CD14-positive monocyte (primary cell): ENCODE measurements around the gene XAGE3. TPM values are rescaled to one million over a fixed set of nuclear protein-coding genes. Genes with fewer than 3 reads are reported as not detected.
"Not testable (repeated sequence)": the region's sequence is repeated elsewhere in the genome, so short reads cannot be mapped to it uniquely, and the experiment has no call there.

Experiments used
- DNase-seq, 3 donors: peaks; one replicate each; pipeline ENCODE4 v3.0.0-alpha.2; 2011 to 2022
- H2AFZ ChIP-seq: 2 replicates; pipeline ENCODE4 v1.6.0; 2012; ENCODE audit warnings: mild to moderate bottlenecking, low read depth, low read length, inconsistent platforms; ENCODE audit not compliant: insufficient read depth, poor library complexity, severe bottlenecking
- H3K27ac ChIP-seq, 2 donors: 1 replicate in 1 of 2; 2 replicates in 1 of 2; pipeline ENCODE4 v1.5.1; 2012 to 2013; ENCODE audit warnings: low read length in 2 of 2, control low read depth in 1 of 2, inconsistent platforms in 1 of 2, low read depth in 1 of 2, mild to moderate bottlenecking in 1 of 2
- H3K27me3 ChIP-seq, 2 donors: one replicate each; pipeline versions ENCODE4 v1.6.0 to v1.6.1; 2011 to 2013; ENCODE audit warnings: low read length in 2 of 2; ENCODE audit not compliant: control insufficient read depth in 2 of 2, insufficient read depth in 2 of 2
- H3K36me3 ChIP-seq, 2 donors: replicated peaks in 1 of 2; 1 replicate in 1 of 2; 2 replicates in 1 of 2; pipeline versions ENCODE4 v1.5.1 to v1.6.1; 2012 to 2013; ENCODE audit warnings: low read length in 2 of 2, control low read depth in 1 of 2, inconsistent platforms in 1 of 2, mild to moderate bottlenecking in 1 of 2; ENCODE audit not compliant: insufficient read depth in 2 of 2, control insufficient read depth in 1 of 2
- H3K4me1 ChIP-seq, 2 donors: 1 replicate in 1 of 2; 2 replicates in 1 of 2; pipeline versions ENCODE4 v1.5.1 to v1.6.1; 2012 to 2013; ENCODE audit warnings: low read length in 2 of 2, control low read depth in 1 of 2, inconsistent platforms in 1 of 2, mild to moderate bottlenecking in 1 of 2, moderate library complexity in 1 of 2; ENCODE audit not compliant: insufficient read depth in 2 of 2, control insufficient read depth in 1 of 2
- H3K4me2 ChIP-seq: replicated peaks from 2 replicates; pipeline ENCODE3; 2012; ENCODE audit warnings: low read length, moderate library complexity, mild to moderate bottlenecking; ENCODE audit not compliant: poor library complexity, severe bottlenecking; ENCODE audit errors: extremely low read depth
- H3K4me3 ChIP-seq, 3 experiments: fragments of 200-600 bp in 1 of 3; sonication (generic) in 1 of 3; replicated peaks in 1 of 3; 1 replicate in 2 of 3; 2 replicates in 1 of 3; pipeline ENCODE4 v1.5.1; 2011 to 2013; ENCODE audit warnings: low read length in 3 of 3, mild to moderate bottlenecking in 3 of 3, control low read depth in 2 of 3, low read depth in 2 of 3, inconsistent platforms in 1 of 3, moderate library complexity in 1 of 3
- H3K79me2 ChIP-seq: 2 replicates; pipeline ENCODE4 v1.6.0; 2012; ENCODE audit warnings: mild to moderate bottlenecking, control low read depth, inconsistent platforms, low read length, moderate library complexity; ENCODE audit not compliant: insufficient read depth
- H3K9ac ChIP-seq: 2 replicates; pipeline ENCODE4 v1.6.0; 2017; ENCODE audit warnings: low read length, mild to moderate bottlenecking; ENCODE audit not compliant: insufficient read depth, poor library complexity, severe bottlenecking
- H3K9me3 ChIP-seq, 2 donors: replicated peaks in 1 of 2; 1 replicate in 1 of 2; 2 replicates in 1 of 2; pipeline versions ENCODE4 v1.5.1 to v1.6.1; 2012 to 2013; ENCODE audit warnings: low read length in 2 of 2, control low read depth in 1 of 2; ENCODE audit not compliant: control insufficient read depth in 1 of 2, insufficient read depth in 1 of 2
- H4K20me1 ChIP-seq: 2 replicates; pipeline ENCODE4 v1.6.0; 2012; ENCODE audit warnings: mild to moderate bottlenecking, low read length, control low read depth, moderate library complexity; ENCODE audit not compliant: insufficient read depth
- H3K27ac Mint-ChIP-seq, 7 donors: one replicate each; pipeline ENCODE4 v1.8.0; 2020; ENCODE audit warnings: mild to moderate bottlenecking in 7 of 7, mixed read lengths in 7 of 7, moderate library complexity in 6 of 7, inconsistent platforms in 2 of 7
- H3K27me3 Mint-ChIP-seq, 3 donors: one replicate each; pipeline ENCODE4 v1.8.0; 2021 to 2022; ENCODE audit warnings: low read depth in 3 of 3, mild to moderate bottlenecking in 3 of 3, mixed read lengths in 3 of 3, moderate library complexity in 3 of 3, inconsistent platforms in 1 of 3
- H3K36me3 Mint-ChIP-seq, 2 donors: one replicate each; pipeline ENCODE4 v1.8.0; 2020; ENCODE audit warnings: mixed read lengths in 2 of 2, inconsistent platforms in 1 of 2, mild to moderate bottlenecking in 1 of 2
- H3K4me1 Mint-ChIP-seq: one replicate; pipeline ENCODE4 v1.8.0; 2020; ENCODE audit warnings: mild to moderate bottlenecking, mixed read lengths
- H3K4me3 Mint-ChIP-seq, 2 donors: one replicate each; pipeline ENCODE4 v1.8.0; 2020; ENCODE audit warnings: mild to moderate bottlenecking in 2 of 2, mixed read lengths in 2 of 2, moderate library complexity in 1 of 2
- H3K9me3 Mint-ChIP-seq, 7 donors: one replicate each; pipeline ENCODE4 v1.8.0; 2020 to 2022; ENCODE audit warnings: mixed read lengths in 7 of 7, mild to moderate bottlenecking in 6 of 7, moderate library complexity in 6 of 7, inconsistent platforms in 2 of 7
- WGBS: methylation state at CpG from one replicate; pipeline ENCODE4 v1.1.5; 2013; ENCODE audit warnings: missing lambda C conversion rate; ENCODE audit not compliant: insufficient coverage; 5-methylcytosine and 5-hydroxymethylcytosine counted together
- intact Hi-C, 2 donors: fragments of 100-400 bp; cut with micrococcal nuclease; formaldehyde crosslinking; loops; one replicate each; pipeline versions ENCODE4 v1.15.0 to v1.15.1; 2023
- polyA plus RNA-seq, 3 donors: library from polyadenylated mRNA; depleted of rRNA in 1 of 3; unstranded in 2 of 3; stranded (reverse) in 1 of 3; fragments of 300-500 nt in 2 of 3; fragments of >200 nt in 1 of 3; fragmentation: Illumina TruSeq in 2 of 3; gene quantifications; 1 replicate in 2 of 3; 2 replicates in 1 of 3; pipeline ENCODE4 v1.2.3, GENCODE V29; 2012 to 2021
- TF ChIP-seq, protein P1 (sequence below): fragments of 200-600 bp; IDR thresholded peaks from one replicate; pipeline ENCODE4 v1.8.0; 2022; ENCODE audit warnings: antibody characterized with exemption, mild to moderate bottlenecking

Gene XAGE3
- polyA plus RNA-seq, 3 donors, result not detected

DNA sequence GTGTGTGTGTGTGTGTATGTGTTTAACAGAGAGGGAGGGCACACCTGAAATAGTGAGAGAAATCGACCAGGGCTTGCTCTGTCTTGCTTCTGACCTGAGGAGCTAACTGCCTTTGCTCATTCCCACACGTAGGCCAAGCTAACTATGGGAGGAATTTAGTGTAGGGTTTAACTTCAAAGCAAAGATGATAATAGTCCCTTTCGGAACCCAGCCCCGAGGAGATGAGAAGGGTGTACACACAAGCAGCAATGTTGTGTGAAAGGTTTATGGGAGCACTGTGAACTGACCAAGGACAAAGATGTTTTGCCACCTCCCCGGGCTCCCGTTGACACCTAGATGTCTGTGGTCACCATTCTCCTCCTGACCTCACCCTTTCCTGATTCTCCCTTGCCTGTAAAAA lies 8.5 kb upstream of the XAGE3 start:
- H3K36me3 ChIP-seq, DNase-seq, H3K4me3 ChIP-seq, H3K9ac ChIP-seq, H3K27me3 ChIP-seq, H3K4me2 ChIP-seq, H3K4me3 Mint-ChIP-seq, intact Hi-C loops, H2AFZ ChIP-seq, H3K79me2 ChIP-seq, H3K9me3 Mint-ChIP-seq, H3K27ac Mint-ChIP-seq, H3K36me3 Mint-ChIP-seq, H3K9me3 ChIP-seq, H4K20me1 ChIP-seq, H3K4me1 ChIP-seq, H3K27ac ChIP-seq, H3K4me1 Mint-ChIP-seq: not testable (repeated sequence)
- no CpG with 5 or more reads among the region's 6 CpGs for WGBS
- H3K27me3 Mint-ChIP-seq, result peaks cover 3 to 16% (median 5%) of the 10 kb centered on the region in 3 donors

DNA sequence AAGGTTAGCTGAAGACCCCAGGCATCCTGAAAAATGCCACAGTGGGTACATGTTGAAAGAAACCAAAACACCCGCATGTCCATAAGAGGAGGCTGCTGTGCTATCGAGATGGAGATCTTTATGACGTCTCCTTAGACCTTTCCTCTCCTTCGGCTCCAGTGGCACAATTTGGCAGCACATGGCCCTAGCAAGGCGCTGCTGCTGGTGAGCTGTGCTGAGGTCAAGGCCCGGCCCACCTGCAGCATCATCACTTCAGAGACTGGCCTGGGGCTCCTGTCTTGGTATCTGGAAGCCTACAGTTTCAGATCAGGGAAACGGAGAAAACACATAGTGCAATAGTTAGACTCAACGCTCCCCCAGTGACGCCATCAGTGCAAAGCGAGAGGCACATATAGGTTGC lies 7.6 kb upstream of the XAGE3 start:
- H4K20me1 ChIP-seq, H3K27ac ChIP-seq, H2AFZ ChIP-seq, H3K4me1 Mint-ChIP-seq, H3K36me3 ChIP-seq, H3K9me3 ChIP-seq, H3K4me1 ChIP-seq, DNase-seq, H3K27me3 ChIP-seq, H3K4me2 ChIP-seq, H3K4me3 ChIP-seq, H3K27ac Mint-ChIP-seq, H3K4me3 Mint-ChIP-seq, H3K9ac ChIP-seq, intact Hi-C loops, H3K36me3 Mint-ChIP-seq, H3K9me3 Mint-ChIP-seq, H3K79me2 ChIP-seq: not testable (repeated sequence)
- H3K27me3 Mint-ChIP-seq, result peaks cover 3 to 16% (median 5%) of the 10 kb centered on the region in 3 donors
- no CpG with 5 or more reads among the region's 10 CpGs for WGBS

DNA sequence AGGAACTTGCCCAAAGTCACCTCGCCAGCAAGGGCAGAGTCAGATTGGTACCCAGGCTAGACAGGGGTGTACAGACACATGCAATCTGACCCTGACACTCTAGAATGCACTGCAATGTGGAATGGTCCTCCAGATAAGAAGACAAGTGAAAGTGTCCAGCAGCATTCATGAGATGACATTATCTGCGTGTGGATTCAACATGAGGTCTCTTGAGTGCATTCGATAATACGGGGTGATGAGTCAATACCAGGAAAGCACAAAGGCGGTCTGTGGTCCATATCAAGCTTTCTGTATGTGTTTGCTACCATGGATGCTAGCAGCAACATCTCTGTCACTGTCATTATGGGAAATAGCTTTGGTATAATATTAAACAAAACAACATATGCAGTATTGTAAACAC lies 6.8 kb upstream of the XAGE3 start:
- no peaks in the 10 kb centered on the region for H3K9me3 ChIP-seq
- no peaks in the 10 kb centered on the region for H3K79me2 ChIP-seq
- intact Hi-C loops, result no loop called here
- 100% methylated on average over 2 of the region's 5 CpGs for whole genome bisulfite sequencing
- H3K9ac ChIP-seq, result no peak overlapping the region
- no peaks in the 10 kb centered on the region for H4K20me1 ChIP-seq
- Mint-ChIP-seq H3K27ac (no peak overlapping the region), H3K36me3 (no peaks in the 10 kb centered on the region), H3K9me3 (peaks cover 0 to 1% (median 0%) of the 10 kb centered on the region in 7 donors), H3K27me3 (peaks cover 3 to 19% (median 5%) of the 10 kb centered on the region in 3 donors), H3K4me1 (no peaks in the 10 kb centered on the region), H3K4me3 (no peak overlapping the region)
- peaks cover 0 to 4% of the 10 kb centered on the region in 2 donors for H3K27me3 ChIP-seq
- no peak overlapping the region for H3K4me3 ChIP-seq
- no peak overlapping the region for H2AFZ ChIP-seq
- H3K4me2 ChIP-seq, result no peak overlapping the region
- no peaks in the 10 kb centered on the region for H3K4me1 ChIP-seq
- TF ChIP-seq, protein P1, sequence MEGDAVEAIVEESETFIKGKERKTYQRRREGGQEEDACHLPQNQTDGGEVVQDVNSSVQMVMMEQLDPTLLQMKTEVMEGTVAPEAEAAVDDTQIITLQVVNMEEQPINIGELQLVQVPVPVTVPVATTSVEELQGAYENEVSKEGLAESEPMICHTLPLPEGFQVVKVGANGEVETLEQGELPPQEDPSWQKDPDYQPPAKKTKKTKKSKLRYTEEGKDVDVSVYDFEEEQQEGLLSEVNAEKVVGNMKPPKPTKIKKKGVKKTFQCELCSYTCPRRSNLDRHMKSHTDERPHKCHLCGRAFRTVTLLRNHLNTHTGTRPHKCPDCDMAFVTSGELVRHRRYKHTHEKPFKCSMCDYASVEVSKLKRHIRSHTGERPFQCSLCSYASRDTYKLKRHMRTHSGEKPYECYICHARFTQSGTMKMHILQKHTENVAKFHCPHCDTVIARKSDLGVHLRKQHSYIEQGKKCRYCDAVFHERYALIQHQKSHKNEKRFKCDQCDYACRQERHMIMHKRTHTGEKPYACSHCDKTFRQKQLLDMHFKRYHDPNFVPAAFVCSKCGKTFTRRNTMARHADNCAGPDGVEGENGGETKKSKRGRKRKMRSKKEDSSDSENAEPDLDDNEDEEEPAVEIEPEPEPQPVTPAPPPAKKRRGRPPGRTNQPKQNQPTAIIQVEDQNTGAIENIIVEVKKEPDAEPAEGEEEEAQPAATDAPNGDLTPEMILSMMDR, result no peak
- no peaks in the 10 kb centered on the region for H3K36me3 ChIP-seq
- DNase-seq, result no peak
- no peak overlapping the region for H3K27ac ChIP-seq

DNA sequence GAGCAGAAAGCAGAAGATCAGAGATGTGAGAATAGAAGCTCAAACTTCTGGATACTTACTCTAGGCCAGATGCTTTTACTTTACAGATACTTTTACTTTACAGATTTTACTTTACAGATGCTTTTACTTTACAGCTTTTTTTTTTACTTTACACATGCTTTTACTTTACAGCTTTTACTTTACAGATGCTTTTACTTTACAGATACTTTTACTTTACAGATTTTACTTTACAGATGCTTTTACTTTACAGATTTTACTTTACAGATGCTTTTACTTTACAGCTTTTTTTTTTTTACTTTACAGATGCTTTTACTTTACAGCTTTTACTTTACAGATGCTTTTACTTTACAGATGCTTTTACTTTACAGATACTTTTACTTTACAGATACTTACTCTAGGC lies 5.9 kb upstream of the XAGE3 start:
- H3K4me1 ChIP-seq, H3K27ac Mint-ChIP-seq, H2AFZ ChIP-seq, H3K4me1 Mint-ChIP-seq, H3K9ac ChIP-seq, H3K36me3 ChIP-seq, H3K4me2 ChIP-seq, H3K9me3 ChIP-seq, DNase-seq, intact Hi-C loops, H4K20me1 ChIP-seq, H3K36me3 Mint-ChIP-seq, H3K27me3 ChIP-seq, H3K79me2 ChIP-seq, H3K4me3 ChIP-seq, H3K27ac ChIP-seq, H3K4me3 Mint-ChIP-seq, H3K9me3 Mint-ChIP-seq: not testable (repeated sequence)
- H3K27me3 Mint-ChIP-seq, result peaks cover 3 to 23% (median 7%) of the 10 kb centered on the region in 3 donors
